H1 (cell line): ENCODE data around the gene ARHGAP12. TPM values are rescaled to one million over a fixed set of nuclear protein-coding genes. Genes with fewer than 3 reads are reported as not detected.

Source experiments
- CTCF ChIP-seq, 3 experiments: IDR thresholded peaks; 1 replicate in 2 of 3; 2 replicates in 1 of 3; pipeline versions ENCODE4 v1.5.1 to v1.6.1; 2011; ENCODE audit warnings: low read length in 3 of 3, mild to moderate bottlenecking in 3 of 3, inconsistent platforms in 2 of 3, low read depth in 1 of 3, moderate library complexity in 1 of 3; ENCODE audit not compliant: insufficient read depth in 1 of 3; ENCODE audit errors: control extremely low read depth in 1 of 3
- SIX5 ChIP-seq: IDR thresholded peaks from 2 replicates; pipeline ENCODE4 v1.6.1; 2011; ENCODE audit warnings: mild to moderate bottlenecking, low read depth, low read length
- polyA plus RNA-seq, 7 experiments: library from polyadenylated mRNA; depleted of rRNA in 3 of 7; stranded (reverse) in 5 of 7; unstranded in 2 of 7; fragments of >200 nt in 5 of 7; fragments of 200-250 nt in 2 of 7; gene quantifications; 1 replicate in 5 of 7; 2 replicates in 1 of 7; 4 replicates in 1 of 7; pipeline versions ENCODE4 v1.2.1 to v1.2.3, GENCODE V29; 2011 to 2013; ENCODE audit warnings: missing spikeins in 2 of 7, mixed read lengths in 2 of 7
- total RNA-seq: library from RNA; stranded (reverse); fragmentation: NEBNext Ultra II Directional; extraction: Animal tissue kit (Norgen Biotek cat#: 25700); gene quantifications from 2 replicates; pipeline ENCODE4 v1.2.1, GENCODE V29; 2021

The ARHGAP12 gene
- total and polyA plus RNA-seq, 2 of the 8 experiments (the other 6 are each of a cell fraction or from before 2014, with no cell fraction given), result 10.1 to 39.0 TPM

GRCh38 chr10:31920538-31920937 lies 8.1 kb downstream of the ARHGAP12 start (continued):
- TF ChIP-seq CTCF (IDR thresholded peaks at IDR 0.05; ENCODE audit: control extremely low read depth in 1 of 3, insufficient read depth in 1 of 3, low read depth in 1 of 3, low read length in 3 of 3), result no peak
- TF ChIP-seq SIX5, result no peak
